ENCODE measurements around the gene HTRA3. TPM values are rescaled to one million over a fixed set of nuclear protein-coding genes. Genes with fewer than 3 reads are reported as not detected.

The HTRA3 gene
- polyA plus RNA-seq, 1 donor from 2014 or later = not detected

DNA sequence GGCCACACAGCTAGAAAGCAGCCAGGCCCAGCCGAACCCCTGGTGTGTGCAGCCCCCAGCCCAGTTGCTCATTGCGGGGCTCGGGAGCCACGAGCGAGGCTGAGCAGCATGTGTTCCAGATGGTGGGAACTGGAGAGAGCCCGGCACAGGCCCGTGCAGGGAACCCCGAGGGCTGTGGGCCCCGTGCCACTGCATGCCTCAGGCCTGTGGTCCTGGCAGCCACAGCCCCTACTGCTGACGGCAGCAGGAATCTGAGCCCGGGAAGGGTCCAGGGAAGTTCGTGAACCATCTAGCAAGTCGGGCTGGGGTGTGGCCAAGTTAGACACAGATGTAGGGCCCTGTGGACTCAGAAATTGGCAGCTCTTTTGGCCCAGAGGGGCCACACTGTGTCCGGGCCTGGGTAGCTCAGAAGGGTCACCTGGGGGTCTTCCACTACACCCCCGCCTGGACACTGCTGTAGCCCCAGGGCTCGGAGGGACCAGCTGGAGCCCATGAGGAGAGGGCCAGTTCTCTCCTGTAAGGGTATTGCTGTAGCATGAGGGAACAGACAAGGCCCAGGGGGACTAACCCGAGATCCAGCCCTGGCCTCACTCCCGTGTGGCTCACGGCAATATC, 12.1 kb downstream of the HTRA3 start:
- TF ChIP-seq, protein P1, sequence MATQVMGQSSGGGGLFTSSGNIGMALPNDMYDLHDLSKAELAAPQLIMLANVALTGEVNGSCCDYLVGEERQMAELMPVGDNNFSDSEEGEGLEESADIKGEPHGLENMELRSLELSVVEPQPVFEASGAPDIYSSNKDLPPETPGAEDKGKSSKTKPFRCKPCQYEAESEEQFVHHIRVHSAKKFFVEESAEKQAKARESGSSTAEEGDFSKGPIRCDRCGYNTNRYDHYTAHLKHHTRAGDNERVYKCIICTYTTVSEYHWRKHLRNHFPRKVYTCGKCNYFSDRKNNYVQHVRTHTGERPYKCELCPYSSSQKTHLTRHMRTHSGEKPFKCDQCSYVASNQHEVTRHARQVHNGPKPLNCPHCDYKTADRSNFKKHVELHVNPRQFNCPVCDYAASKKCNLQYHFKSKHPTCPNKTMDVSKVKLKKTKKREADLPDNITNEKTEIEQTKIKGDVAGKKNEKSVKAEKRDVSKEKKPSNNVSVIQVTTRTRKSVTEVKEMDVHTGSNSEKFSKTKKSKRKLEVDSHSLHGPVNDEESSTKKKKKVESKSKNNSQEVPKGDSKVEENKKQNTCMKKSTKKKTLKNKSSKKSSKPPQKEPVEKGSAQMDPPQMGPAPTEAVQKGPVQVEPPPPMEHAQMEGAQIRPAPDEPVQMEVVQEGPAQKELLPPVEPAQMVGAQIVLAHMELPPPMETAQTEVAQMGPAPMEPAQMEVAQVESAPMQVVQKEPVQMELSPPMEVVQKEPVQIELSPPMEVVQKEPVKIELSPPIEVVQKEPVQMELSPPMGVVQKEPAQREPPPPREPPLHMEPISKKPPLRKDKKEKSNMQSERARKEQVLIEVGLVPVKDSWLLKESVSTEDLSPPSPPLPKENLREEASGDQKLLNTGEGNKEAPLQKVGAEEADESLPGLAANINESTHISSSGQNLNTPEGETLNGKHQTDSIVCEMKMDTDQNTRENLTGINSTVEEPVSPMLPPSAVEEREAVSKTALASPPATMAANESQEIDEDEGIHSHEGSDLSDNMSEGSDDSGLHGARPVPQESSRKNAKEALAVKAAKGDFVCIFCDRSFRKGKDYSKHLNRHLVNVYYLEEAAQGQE (IDR thresholded peaks at IDR 0.05; ENCODE audit: borderline replicate concordance) = no peak
- TF ChIP-seq MXI1 (conservative IDR thresholded peaks at IDR 0.05; ENCODE audit: poor library complexity, severe bottlenecking) (no peak), RAD21 (conservative IDR thresholded peaks at IDR 0.05) (no peak), POLR2AphosphoS5 (IDR thresholded peaks at IDR 0.05) (no peak), TAF1 (IDR thresholded peaks at IDR 0.05; ENCODE audit: low read depth) (no peak), EZH2 (IDR thresholded peaks at IDR 0.05; ENCODE audit: borderline replicate concordance, insufficient read depth, low read length, poor library complexity, severe bottlenecking) (no peak), SMC3 (conservative IDR thresholded peaks at IDR 0.05; ENCODE audit: poor library complexity) (no peak), EP300 (conservative IDR thresholded peaks at IDR 0.05; ENCODE audit: poor library complexity, severe bottlenecking) (no peak)
- TF ChIP-seq, protein P2, sequence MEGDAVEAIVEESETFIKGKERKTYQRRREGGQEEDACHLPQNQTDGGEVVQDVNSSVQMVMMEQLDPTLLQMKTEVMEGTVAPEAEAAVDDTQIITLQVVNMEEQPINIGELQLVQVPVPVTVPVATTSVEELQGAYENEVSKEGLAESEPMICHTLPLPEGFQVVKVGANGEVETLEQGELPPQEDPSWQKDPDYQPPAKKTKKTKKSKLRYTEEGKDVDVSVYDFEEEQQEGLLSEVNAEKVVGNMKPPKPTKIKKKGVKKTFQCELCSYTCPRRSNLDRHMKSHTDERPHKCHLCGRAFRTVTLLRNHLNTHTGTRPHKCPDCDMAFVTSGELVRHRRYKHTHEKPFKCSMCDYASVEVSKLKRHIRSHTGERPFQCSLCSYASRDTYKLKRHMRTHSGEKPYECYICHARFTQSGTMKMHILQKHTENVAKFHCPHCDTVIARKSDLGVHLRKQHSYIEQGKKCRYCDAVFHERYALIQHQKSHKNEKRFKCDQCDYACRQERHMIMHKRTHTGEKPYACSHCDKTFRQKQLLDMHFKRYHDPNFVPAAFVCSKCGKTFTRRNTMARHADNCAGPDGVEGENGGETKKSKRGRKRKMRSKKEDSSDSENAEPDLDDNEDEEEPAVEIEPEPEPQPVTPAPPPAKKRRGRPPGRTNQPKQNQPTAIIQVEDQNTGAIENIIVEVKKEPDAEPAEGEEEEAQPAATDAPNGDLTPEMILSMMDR (IDR thresholded peaks at IDR 0.05; ENCODE audit: poor library complexity, severe bottlenecking) = no peak
- Histone ChIP-seq H3K27ac (ENCODE audit: low read length) (no peak overlapping the region), H3K79me2 (replicated peaks; ENCODE audit: insufficient read depth, low read length) (no peaks in the 10 kb centered on the region), H3K4me3 (ENCODE audit: low read length) (no peak overlapping the region), H3K9me3 (ENCODE audit: low read length) (no peaks in the 10 kb centered on the region), H3F3A (ENCODE audit: insufficient read depth, low read length, poor library complexity, severe bottlenecking) (no peaks in the 10 kb centered on the region), H4K20me1 (ENCODE audit: insufficient read depth) (no peaks in the 10 kb centered on the region), H3K4me2 (ENCODE audit: low read length) (no peak overlapping the region), H3K9ac (ENCODE audit: low read length) (no peak overlapping the region), H3K27me3 (ENCODE audit: insufficient read depth, low read depth, low read length) (no peaks in the 10 kb centered on the region), H3K36me3 (ENCODE audit: insufficient read depth, low read length) (no peaks in the 10 kb centered on the region), H3K9me2 (ENCODE audit: insufficient read depth, low read length) (no peaks in the 10 kb centered on the region), H2AFZ (ENCODE audit: low read depth, low read length) (no peak overlapping the region)

DNA sequence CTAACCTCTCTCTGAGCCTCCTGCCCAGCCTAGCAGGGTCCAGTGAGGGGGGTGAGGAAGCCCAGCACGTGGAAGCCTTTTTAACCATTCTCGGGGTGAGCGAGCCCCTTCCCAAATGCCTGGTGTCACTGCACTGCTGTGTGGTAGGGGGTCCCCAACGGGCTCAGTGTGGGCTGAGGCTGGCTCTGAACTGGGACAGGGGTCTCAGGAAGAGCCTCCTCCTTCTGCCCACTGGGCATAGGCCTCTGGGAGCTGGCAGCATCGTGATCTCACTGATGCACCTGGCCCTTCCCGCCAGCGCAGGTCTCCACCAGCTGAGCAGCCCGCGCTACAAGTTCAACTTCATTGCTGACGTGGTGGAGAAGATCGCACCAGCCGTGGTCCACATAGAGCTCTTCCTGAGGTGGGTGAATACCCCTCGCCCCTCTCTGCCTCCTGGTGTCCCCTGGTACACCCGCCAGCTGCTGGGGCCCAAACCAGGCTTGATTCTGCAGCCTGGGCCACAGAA, 12.6 kb downstream of the HTRA3 start:
- H3K4me3 ChIP-seq (ENCODE audit: low read length) = no peak overlapping the region
- TF ChIP-seq, protein P2 (IDR thresholded peaks at IDR 0.05; ENCODE audit: poor library complexity, severe bottlenecking) = no peak
- TF ChIP-seq SMC3 (conservative IDR thresholded peaks at IDR 0.05; ENCODE audit: poor library complexity) = no peak
- TF ChIP-seq, protein P1 (IDR thresholded peaks at IDR 0.05; ENCODE audit: borderline replicate concordance) = no peak
- no peak for TF ChIP-seq EP300 (conservative IDR thresholded peaks at IDR 0.05; ENCODE audit: poor library complexity, severe bottlenecking)
- no peak for TF ChIP-seq TAF1 (IDR thresholded peaks at IDR 0.05; ENCODE audit: low read depth)
- TF ChIP-seq EZH2 (IDR thresholded peaks at IDR 0.05; ENCODE audit: borderline replicate concordance, insufficient read depth, low read length, poor library complexity, severe bottlenecking) = no peak
- TF ChIP-seq POLR2AphosphoS5 (IDR thresholded peaks at IDR 0.05) = no peak
- TF ChIP-seq RAD21 (conservative IDR thresholded peaks at IDR 0.05) = no peak
- no peak for TF ChIP-seq MXI1 (conservative IDR thresholded peaks at IDR 0.05; ENCODE audit: poor library complexity, severe bottlenecking)

More for the DNA sequence above, 12.6 kb downstream of the HTRA3 start:
- Histone ChIP-seq H3K27me3 (ENCODE audit: insufficient read depth, low read depth, low read length) (no peaks in the 10 kb centered on the region), H2AFZ (ENCODE audit: low read depth, low read length) (no peak overlapping the region), H3F3A (ENCODE audit: insufficient read depth, low read length, poor library complexity, severe bottlenecking) (no peaks in the 10 kb centered on the region), H3K9ac (ENCODE audit: low read length) (no peak overlapping the region), H3K27ac (ENCODE audit: low read length) (no peak overlapping the region), H3K36me3 (ENCODE audit: insufficient read depth, low read length) (no peaks in the 10 kb centered on the region), H4K20me1 (ENCODE audit: insufficient read depth) (no peaks in the 10 kb centered on the region), H3K9me2 (ENCODE audit: insufficient read depth, low read length) (no peaks in the 10 kb centered on the region), H3K4me2 (ENCODE audit: low read length) (no peak overlapping the region), H3K79me2 (replicated peaks; ENCODE audit: insufficient read depth, low read length) (no peaks in the 10 kb centered on the region), H3K9me3 (ENCODE audit: low read length) (no peaks in the 10 kb centered on the region)

All from neural cell (in vitro differentiated cells).